H9 (cell line): ENCODE data around the gene SIGLEC9. TPM values are rescaled to one million over a fixed set of nuclear protein-coding genes. Genes with fewer than 3 reads are reported as not detected.

Source experiments
- DNase-seq: peaks from one replicate; pipeline ENCODE4 v3.0.0-alpha.2; 2017
- H2AFZ ChIP-seq: one replicate; pipeline ENCODE4 v1.6.1; 2013; ENCODE audit warnings: mild to moderate bottlenecking, low read length, control low read depth, moderate library complexity
- H2AK5ac ChIP-seq: 2 replicates; pipeline ENCODE4 v1.6.1; 2013; ENCODE audit warnings: low read length, control low read depth, mixed read lengths; ENCODE audit not compliant: insufficient read length
- H2BK120ac ChIP-seq: one replicate; pipeline ENCODE4 v1.6.1; 2013; ENCODE audit warnings: low read depth, mild to moderate bottlenecking, low read length, control low read depth, inconsistent platforms; ENCODE audit not compliant: poor library complexity, severe bottlenecking
- H2BK12ac ChIP-seq: 2 replicates; pipeline ENCODE4 v1.6.1; 2013; ENCODE audit warnings: low read length, control low read depth, mixed read lengths, low read depth; ENCODE audit not compliant: insufficient read length
- H2BK15ac ChIP-seq: 2 replicates; pipeline ENCODE4 v1.6.1; 2013; ENCODE audit warnings: low read depth, low read length, control low read depth
- H2BK20ac ChIP-seq: one replicate; pipeline ENCODE4 v1.6.1; 2013; ENCODE audit warnings: low read depth, mild to moderate bottlenecking, low read length, control low read depth, inconsistent platforms; ENCODE audit not compliant: poor library complexity, severe bottlenecking
- H2BK5ac ChIP-seq: 2 replicates; pipeline ENCODE4 v1.6.1; 2013; ENCODE audit warnings: low read length, control low read depth, mixed read lengths; ENCODE audit not compliant: insufficient read length
- H3K14ac ChIP-seq: 2 replicates; pipeline ENCODE4 v1.6.1; 2013; ENCODE audit warnings: low read length, control low read depth; ENCODE audit not compliant: insufficient read depth
- H3K18ac ChIP-seq: 2 replicates; pipeline ENCODE4 v1.6.1; 2013; ENCODE audit warnings: low read depth, mild to moderate bottlenecking, mixed read lengths, low read length, control low read depth; ENCODE audit not compliant: insufficient read length
- H3K23ac ChIP-seq: 2 replicates; pipeline ENCODE4 v1.6.1; 2013; ENCODE audit warnings: low read length, control low read depth, mixed read lengths, low read depth; ENCODE audit not compliant: insufficient read length
- H3K23me2 ChIP-seq: 2 replicates; pipeline ENCODE4 v1.6.1; 2013; ENCODE audit warnings: low read depth, mild to moderate bottlenecking, mixed read lengths, low read length, control low read depth; ENCODE audit not compliant: insufficient read length, poor library complexity, severe bottlenecking
- H3K27ac ChIP-seq: 2 replicates; pipeline ENCODE4 v1.5.1; 2013; ENCODE audit warnings: low read length, control low read depth, mixed read lengths, low read depth; ENCODE audit not compliant: insufficient read length
- H3K27me3 ChIP-seq: 2 replicates; pipeline ENCODE4 v1.6.1; 2013; ENCODE audit warnings: low read length, control low read depth, inconsistent platforms; ENCODE audit not compliant: insufficient read depth
- H3K4ac ChIP-seq: 2 replicates; pipeline ENCODE4 v1.6.1; 2013; ENCODE audit warnings: low read depth, mild to moderate bottlenecking, control low read depth, inconsistent platforms, low read length, moderate library complexity
- H3K4me1 ChIP-seq: 2 replicates; pipeline ENCODE4 v1.6.1; 2013; ENCODE audit warnings: low read length, control low read depth, inconsistent platforms; ENCODE audit not compliant: insufficient read depth
- H3K4me2 ChIP-seq: 2 replicates; pipeline ENCODE4 v1.6.1; 2013; ENCODE audit warnings: low read length, control low read depth, mixed read lengths; ENCODE audit not compliant: insufficient read length, insufficient read depth
- H3K56ac ChIP-seq: 2 replicates; pipeline ENCODE4 v1.6.1; 2013; ENCODE audit warnings: low read depth, mild to moderate bottlenecking, mixed read lengths, low read length, control low read depth; ENCODE audit not compliant: insufficient read length
- H3K79me1 ChIP-seq: 2 replicates; pipeline ENCODE4 v1.6.1; 2013; ENCODE audit warnings: low read depth, mild to moderate bottlenecking, moderate library complexity, low read length, control low read depth, inconsistent platforms; ENCODE audit not compliant: insufficient read depth, poor library complexity, severe bottlenecking
- H3K79me2 ChIP-seq: 2 replicates; pipeline ENCODE4 v1.6.1; 2013; ENCODE audit warnings: low read length, control low read depth, inconsistent platforms; ENCODE audit not compliant: insufficient read depth
- H3K9ac ChIP-seq: 2 replicates; pipeline ENCODE4 v1.6.1; 2013; ENCODE audit warnings: low read length, control low read depth, mixed read lengths; ENCODE audit not compliant: insufficient read length; ENCODE audit errors: extremely low read depth
- H3K9me3 ChIP-seq: one replicate; pipeline ENCODE4 v1.6.1; 2013; ENCODE audit warnings: low read depth, low read length, inconsistent platforms; ENCODE audit not compliant: control insufficient read depth
- H3T11ph ChIP-seq: one replicate; pipeline ENCODE4 v1.6.1; 2013; ENCODE audit warnings: mild to moderate bottlenecking, low read length, control low read depth, inconsistent platforms
- H4K20me1 ChIP-seq: one replicate; pipeline ENCODE4 v1.6.1; 2013; ENCODE audit not compliant: control insufficient read depth, insufficient read length, insufficient read depth
- H4K5ac ChIP-seq: 2 replicates; pipeline ENCODE4 v1.6.1; 2013; ENCODE audit warnings: low read depth, mild to moderate bottlenecking, mixed read lengths, low read length, control low read depth; ENCODE audit not compliant: insufficient read length
- H4K8ac ChIP-seq: replicated peaks from 2 replicates; pipeline ENCODE4 v1.6.1; 2013; ENCODE audit warnings: low read length, control low read depth, mixed read lengths, low read depth; ENCODE audit not compliant: insufficient read length
- H4K91ac ChIP-seq: 2 replicates; pipeline ENCODE4 v1.6.1; 2013; ENCODE audit warnings: low read depth, mild to moderate bottlenecking, moderate library complexity, mixed read lengths, low read length, control low read depth; ENCODE audit not compliant: insufficient read length
- H3K27ac Mint-ChIP-seq, 3 experiments: 2 replicates in 2 of 3; 3 replicates in 1 of 3; pipeline ENCODE4 v1.8.0; 2020 to 2021; ENCODE audit warnings: mixed read lengths in 3 of 3, mild to moderate bottlenecking in 1 of 3, moderate library complexity in 1 of 3
- H3K27me3 Mint-ChIP-seq: 2 replicates; pipeline ENCODE4 v1.8.0; 2021; ENCODE audit warnings: low read depth, mild to moderate bottlenecking, moderate library complexity, mixed read lengths
- H3K36me3 Mint-ChIP-seq, 3 experiments: 2 replicates in 2 of 3; 3 replicates in 1 of 3; pipeline ENCODE4 v1.8.0; 2020 to 2021; ENCODE audit warnings: low read depth in 3 of 3, mixed read lengths in 3 of 3; ENCODE audit not compliant: insufficient read depth in 1 of 3
- H3K4me1 Mint-ChIP-seq, 2 experiments: 2 replicates each; pipeline ENCODE4 v1.8.0; 2020; ENCODE audit warnings: mixed read lengths in 2 of 2
- H3K4me3 Mint-ChIP-seq, 2 experiments: 2 replicates in 1 of 2; 3 replicates in 1 of 2; pipeline ENCODE4 v1.8.0; 2020 to 2021; ENCODE audit warnings: mild to moderate bottlenecking in 2 of 2, mixed read lengths in 2 of 2, moderate library complexity in 1 of 2
- H3K9me3 Mint-ChIP-seq, 2 experiments: 2 replicates in 1 of 2; 3 replicates in 1 of 2; pipeline ENCODE4 v1.8.0; 2020; ENCODE audit warnings: mild to moderate bottlenecking in 2 of 2, mixed read lengths in 2 of 2, moderate library complexity in 1 of 2
- CTCF ChIP-seq: fragments of 200-600 bp; sonication (generic); conservative IDR thresholded peaks from 3 replicates; pipeline ENCODE4 v1.8.0; 2021; ENCODE audit warnings: antibody characterized with exemption, mild to moderate bottlenecking
- WGBS: extraction: QIAGEN DNeasy Blood & Tissue Kit; methylation state at CpG from one replicate; pipeline ENCODE4 v1.1.7; 2013; ENCODE audit warnings: missing lambda C conversion rate, low lambda C conversion rate, mixed read lengths; ENCODE audit not compliant: insufficient read length; ENCODE audit errors: extremely low coverage; 5-methylcytosine and 5-hydroxymethylcytosine counted together
- total RNA-seq: library from RNA; stranded (reverse); gene quantifications from 2 replicates; pipeline ENCODE4 v1.2.1, GENCODE V29; 2021

Gene SIGLEC9
- total RNA-seq, 1 experiment from 2014 or later, result not detected

GRCh38 chr19:51084505-51084904 lies 40.2 kb upstream of the SIGLEC9 start:
- no peak overlapping the region for H3K4me2 ChIP-seq
- H3K56ac ChIP-seq, result no peak overlapping the region
- no peak for DNase-seq
- Mint-ChIP-seq H3K4me1 (peaks cover 22 to 29% of the 10 kb centered on the region in 2 experiments), H3K36me3 (no peaks in the 10 kb centered on the region), H3K9me3 (no peaks in the 10 kb centered on the region), H3K27ac (no peak overlapping the region), H3K4me3 (no peak overlapping the region), H3K27me3 (peaks cover 17% of the 10 kb centered on the region)
- no peak overlapping the region for H3K4ac ChIP-seq
- H3T11ph ChIP-seq, result no peak overlapping the region
- H3K4me1 ChIP-seq, result peaks cover 2% of the 10 kb centered on the region; the same call in 1 of the 2 replicates
- no peaks in the 10 kb centered on the region; the same call in 1 of the 2 replicates for H3K27me3 ChIP-seq
- no peak overlapping the region for H2BK20ac ChIP-seq
- no peak overlapping the region for H3K27ac ChIP-seq
- no peaks in the 10 kb centered on the region for H3K23me2 ChIP-seq
- no peak overlapping the region for H3K23ac ChIP-seq
- H2BK120ac ChIP-seq, result no peak overlapping the region
- no peak overlapping the region for H4K8ac ChIP-seq
- no peak overlapping the region for H2BK15ac ChIP-seq
- H3K79me2 ChIP-seq, result no peaks in the 10 kb centered on the region
- H2BK5ac ChIP-seq, result no peak overlapping the region
- H2AFZ ChIP-seq, result no peak overlapping the region
- no peak overlapping the region for H4K5ac ChIP-seq
- H3K14ac ChIP-seq, result no peak overlapping the region
- no peak overlapping the region for H2BK12ac ChIP-seq
- WGBS, result no CpG with 5 or more reads among the region's 7 CpGs
- no peak overlapping the region for H3K9ac ChIP-seq
- H3K79me1 ChIP-seq, result no peaks in the 10 kb centered on the region
- H3K18ac ChIP-seq, result no peak overlapping the region
- no peak overlapping the region for H4K91ac ChIP-seq
- TF ChIP-seq CTCF, result no peak
- H2AK5ac ChIP-seq, result no peak overlapping the region
- H4K20me1 ChIP-seq, result no peaks in the 10 kb centered on the region
- no peaks in the 10 kb centered on the region for H3K9me3 ChIP-seq
